HCT116 (cell line): Measurements from ENCODE around the gene ALDH3A2. TPM values are rescaled to one million over a fixed set of nuclear protein-coding genes. Genes with fewer than 3 reads are reported as not detected.

Source experiments
- ATAC-seq: fragments of 200-7000 bp; cut with Tn5 transposase; 2 replicates; pipeline ENCODE4 v1.9.1; 2020; ENCODE audit warnings: mild to moderate bottlenecking, moderate library complexity
- BruUV-seq: library from RNA; stranded (reverse); fragments of 400-500 nt; replicated peaks from 2 replicates; lab custom pipeline; 2021; lab: Mats Ljungman, UMichigan
- CTCF ChIA-PET: fragments of 300-600 bp; sonication (Branson Sonifier 250); formaldehyde crosslinking; loops from one replicate; lab custom pipeline; 2021; ENCODE audit warnings: antibody characterized with exemption; lab: Charles Lee
- POLR2A ChIA-PET: fragments of 300-600, 350-600 bp; sonication (Branson Sonifier 250); formaldehyde crosslinking; loops from one replicate; lab custom pipeline; 2021; ENCODE audit warnings: antibody characterized with exemption; lab: Charles Lee
- RAD21 ChIA-PET, 2 experiments: fragments of 300-600 bp; sonication (Branson Sonifier 250); formaldehyde crosslinking; loops; one replicate each; lab custom pipeline; 2023; ENCODE audit warnings: low total read pairs in 2 of 2; ENCODE audit not compliant: uncharacterized antibody in 2 of 2, unreplicated experiment in 2 of 2, low non-redundant PET in 1 of 2; lab: Charles Lee
- DNase-seq: peaks from one replicate; pipeline ENCODE4 v3.0.0-alpha.2; 2010; ENCODE audit warnings: low read depth, low spot score
- H2AFZ ChIP-seq: fragments of 200-600 bp; shearing (Covaris generic), sonication (generic); 2 replicates; pipeline ENCODE4 v1.6.1; 2017; ENCODE audit warnings: low read depth, mixed run types, mixed read lengths, antibody characterized with exemption, low read length; ENCODE audit not compliant: poor library complexity, severe bottlenecking
- H3K27ac ChIP-seq: 2 replicates; pipeline ENCODE4 v1.5.1; 2012; ENCODE audit warnings: low read depth, low read length
- H3K27me3 ChIP-seq: fragments of 200-600 bp; sonication (generic); 2 replicates; pipeline ENCODE4 v1.6.1; 2016; ENCODE audit warnings: mixed run types, low read length, mixed read lengths; ENCODE audit not compliant: insufficient read depth
- H3K36me3 ChIP-seq, 2 experiments: fragments of 200-500 bp in 1 of 2; fragments of 200-600 bp in 1 of 2; sonication (Bioruptor generic) in 1 of 2; sonication (generic) in 1 of 2; 2 replicates each; pipeline versions ENCODE4 v1.5.1 to v1.6.1; 2014 to 2016; ENCODE audit warnings: low read length in 2 of 2, inconsistent platforms in 1 of 2, mixed read lengths in 1 of 2, mixed run types in 1 of 2; ENCODE audit not compliant: insufficient read depth in 2 of 2, control insufficient read depth in 1 of 2
- H3K4me1 ChIP-seq, 2 experiments: fragments of 200-600 bp in 1 of 2; sonication (generic) in 1 of 2; 2 replicates each; pipeline versions ENCODE4 v1.5.1 to v1.6.1; 2012 to 2017; ENCODE audit warnings: low read length in 2 of 2, inconsistent platforms in 1 of 2, mild to moderate bottlenecking in 1 of 2, mixed read lengths in 1 of 2, mixed run types in 1 of 2, moderate library complexity in 1 of 2; ENCODE audit not compliant: insufficient read depth in 2 of 2, control insufficient read depth in 1 of 2
- H3K4me2 ChIP-seq: fragments of 200-600 bp; sonication (generic); 2 replicates; pipeline ENCODE4 v1.6.1; 2017; ENCODE audit warnings: mixed run types, low read length, mixed read lengths
- H3K4me3 ChIP-seq, 2 experiments: fragments of 200-600 bp in 1 of 2; sonication (generic) in 1 of 2; replicated peaks in 1 of 2; 2 replicates each; pipeline ENCODE4 v1.5.1; 2011 to 2016; ENCODE audit warnings: low read length in 2 of 2, control low read depth in 1 of 2, low read depth in 1 of 2, mild to moderate bottlenecking in 1 of 2, mixed read lengths in 1 of 2, mixed run types in 1 of 2
- H3K79me2 ChIP-seq: fragments of 200-600 bp; sonication (generic); 2 replicates; pipeline ENCODE4 v1.6.1; 2017; ENCODE audit warnings: mild to moderate bottlenecking, mixed run types, low read length, moderate library complexity, mixed read lengths; ENCODE audit not compliant: insufficient read depth
- H3K9ac ChIP-seq: fragments of 200-600 bp; sonication (generic); 2 replicates; pipeline ENCODE4 v1.6.1; 2016; ENCODE audit warnings: low read length, mixed read lengths
- H3K9me2 ChIP-seq: fragments of 200-600 bp; sonication (generic), shearing (Covaris generic); 2 replicates; pipeline ENCODE4 v1.6.1; 2017; ENCODE audit warnings: mixed run types, mild to moderate bottlenecking, moderate library complexity; ENCODE audit not compliant: insufficient read depth
- H3K9me3 ChIP-seq, 2 experiments: fragments of 200-500 bp in 1 of 2; fragments of 200-600 bp in 1 of 2; sonication (Bioruptor generic) in 1 of 2; sonication (generic) in 1 of 2; 2 replicates each; pipeline ENCODE4 v1.6.1; 2014 to 2017; ENCODE audit warnings: low read length in 2 of 2, mixed read lengths in 2 of 2, inconsistent platforms in 1 of 2, low read depth in 1 of 2, mild to moderate bottlenecking in 1 of 2, mixed run types in 1 of 2, moderate library complexity in 1 of 2; ENCODE audit not compliant: control insufficient read depth in 1 of 2, insufficient read depth in 1 of 2
- H4K20me1 ChIP-seq: fragments of 200-600 bp; sonication (generic), shearing (Covaris generic); 2 replicates; pipeline ENCODE4 v1.6.1; 2017; ENCODE audit warnings: mixed run types, mild to moderate bottlenecking, moderate library complexity; ENCODE audit not compliant: insufficient read depth
- CBX3 ChIP-seq: IDR thresholded peaks from 2 replicates; pipeline ENCODE4 v1.6.1; 2012; ENCODE audit warnings: low read depth
- CEBPB ChIP-seq: IDR thresholded peaks from 2 replicates; pipeline ENCODE4 v1.6.1; 2012; ENCODE audit warnings: low read depth
- CTCF ChIP-seq, 3 experiments: fragments of 200-600 bp in 1 of 3; sonication (generic) in 1 of 3; IDR thresholded peaks in 2 of 3; conservative IDR thresholded peaks in 1 of 3; 2 replicates each; pipeline ENCODE4 v1.5.1; 2012 to 2017; ENCODE audit warnings: low read depth in 2 of 3, low read length in 2 of 3, antibody characterized with exemption in 1 of 3, borderline replicate concordance in 1 of 3, control low read depth in 1 of 3, mild to moderate bottlenecking in 1 of 3, mixed read lengths in 1 of 3, mixed run types in 1 of 3, moderate library complexity in 1 of 3; ENCODE audit not compliant: insufficient read depth in 1 of 3
- EGR1 ChIP-seq: IDR thresholded peaks from 2 replicates; pipeline ENCODE4 v1.6.1; 2012; ENCODE audit warnings: low read depth
- ELF1 ChIP-seq: IDR thresholded peaks from 2 replicates; pipeline ENCODE4 v1.6.1; 2012; ENCODE audit warnings: low read depth, borderline replicate concordance
- RAD21 ChIP-seq: IDR thresholded peaks from 2 replicates; pipeline ENCODE4 v1.6.1; 2012; ENCODE audit warnings: low read depth, mild to moderate bottlenecking
- REST ChIP-seq: IDR thresholded peaks from 2 replicates; pipeline ENCODE4 v1.6.1; 2012; ENCODE audit warnings: low read depth
- SP1 ChIP-seq: IDR thresholded peaks from 2 replicates; pipeline ENCODE4 v1.6.1; 2012; ENCODE audit warnings: low read depth
- SRF ChIP-seq: IDR thresholded peaks from 2 replicates; pipeline ENCODE4 v1.6.1; 2012; ENCODE audit warnings: low read depth
- TCF7L2 ChIP-seq: IDR thresholded peaks from 2 replicates; pipeline ENCODE4 v1.7.0; 2011; ENCODE audit warnings: borderline replicate concordance, inconsistent platforms; ENCODE audit not compliant: insufficient read depth, insufficient read length; ENCODE audit errors: extremely low read depth
- YY1 ChIP-seq: IDR thresholded peaks from 2 replicates; pipeline ENCODE4 v1.6.1; 2011; ENCODE audit warnings: low read length, low read depth, moderate library complexity, mild to moderate bottlenecking; ENCODE audit not compliant: insufficient replicate concordance; ENCODE audit errors: extremely low read depth
- ZNF274 ChIP-seq: fragments of 200-500 bp; sonication (Bioruptor generic); IDR thresholded peaks from 2 replicates; pipeline ENCODE4 v1.6.1; 2014; ENCODE audit warnings: mild to moderate bottlenecking, low read depth, low read length, inconsistent platforms
- intact Hi-C: fragments of 100-400 bp; cut with micrococcal nuclease; formaldehyde crosslinking; loops from 2 replicates; pipeline ENCODE4 v1.10.0; 2022
- total RNA-seq: library from RNA; stranded (reverse); gene quantifications from one replicate; pipeline ENCODE4 v1.2.1, GENCODE V29; 2021; ENCODE audit not compliant: unreplicated experiment

ALDH3A2 gene
- total RNA-seq, 1 experiment from 2014 or later = 86.8 TPM

- Histone ChIP-seq H3K36me3 (peaks cover 9 to 15% of the 10 kb centered on the region in 2 experiments; a peak in 2 of 4 replicates), H3K9me2 (no peaks in the 10 kb centered on the region), H3K9me3 (no peaks in the 10 kb centered on the region), H3K79me2 (peaks cover 44% of the 10 kb centered on the region), H3K27me3 (no peaks in the 10 kb centered on the region), H3K27ac (no peak overlapping the region), H4K20me1 (no peaks in the 10 kb centered on the region), H3K9ac (no peak overlapping the region)
- intact Hi-C loops = no loop called here
- ChIA-PET CTCF (no interaction called here), RAD21 (no interaction called here)
- ATAC-seq = no peak
- TF ChIP-seq CEBPB = no peak
- TF ChIP-seq CTCF (IDR thresholded peaks at IDR 0.05 in 2 of 3, conservative IDR thresholded peaks at IDR 0.05 in 1 of 3; ENCODE audit: borderline replicate concordance in 1 of 3, insufficient read depth in 1 of 3, low read depth in 2 of 3, low read length in 2 of 3) = no peak
- no peak for TF ChIP-seq ZNF274
- no peak for TF ChIP-seq EGR1
- TF ChIP-seq REST = no peak
- no peak for TF ChIP-seq YY1
- TF ChIP-seq SP1 = no peak
- TF ChIP-seq TCF7L2 = no peak
- no peak for TF ChIP-seq RAD21
- TF ChIP-seq ELF1 = no peak
- TF ChIP-seq CBX3 = no peak
- no peak for TF ChIP-seq SRF
- TF ChIP-seq, all 23 proteins: peak for 0
- Histone ChIP-seq H3K4me2 (peak overlapping the region; percentile 4; the same call in 1 of the 2 replicates), H3K4me1 (peaks cover 35 to 50% of the 10 kb centered on the region in 2 experiments), H3K4me3 (no peak overlapping the region), H2AFZ (no peak overlapping the region)
- no peak for DNase-seq
- BruUV-seq = no TSS peak
- POLR2A ChIA-PET = no interaction called here
These were observed 3.1 kb downstream of the ALDH3A2 start for GRCh38 chr17:19651451-19652238.
